VCaP (cell line): ENCODE results near the gene TMEM167B.

Experiments used
- H3K27ac ChIP-seq: fragments of 450-650 bp; 2 replicates; pipeline ENCODE4 v1.5.1; 2017
- TF ChIP-seq, protein P1 (sequence below): fragments of 450-650 bp; conservative IDR thresholded peaks from 2 replicates; pipeline ENCODE4 v1.5.1; 2017; ENCODE audit warnings: mild to moderate bottlenecking, moderate library complexity

TMEM167B gene

DNA sequence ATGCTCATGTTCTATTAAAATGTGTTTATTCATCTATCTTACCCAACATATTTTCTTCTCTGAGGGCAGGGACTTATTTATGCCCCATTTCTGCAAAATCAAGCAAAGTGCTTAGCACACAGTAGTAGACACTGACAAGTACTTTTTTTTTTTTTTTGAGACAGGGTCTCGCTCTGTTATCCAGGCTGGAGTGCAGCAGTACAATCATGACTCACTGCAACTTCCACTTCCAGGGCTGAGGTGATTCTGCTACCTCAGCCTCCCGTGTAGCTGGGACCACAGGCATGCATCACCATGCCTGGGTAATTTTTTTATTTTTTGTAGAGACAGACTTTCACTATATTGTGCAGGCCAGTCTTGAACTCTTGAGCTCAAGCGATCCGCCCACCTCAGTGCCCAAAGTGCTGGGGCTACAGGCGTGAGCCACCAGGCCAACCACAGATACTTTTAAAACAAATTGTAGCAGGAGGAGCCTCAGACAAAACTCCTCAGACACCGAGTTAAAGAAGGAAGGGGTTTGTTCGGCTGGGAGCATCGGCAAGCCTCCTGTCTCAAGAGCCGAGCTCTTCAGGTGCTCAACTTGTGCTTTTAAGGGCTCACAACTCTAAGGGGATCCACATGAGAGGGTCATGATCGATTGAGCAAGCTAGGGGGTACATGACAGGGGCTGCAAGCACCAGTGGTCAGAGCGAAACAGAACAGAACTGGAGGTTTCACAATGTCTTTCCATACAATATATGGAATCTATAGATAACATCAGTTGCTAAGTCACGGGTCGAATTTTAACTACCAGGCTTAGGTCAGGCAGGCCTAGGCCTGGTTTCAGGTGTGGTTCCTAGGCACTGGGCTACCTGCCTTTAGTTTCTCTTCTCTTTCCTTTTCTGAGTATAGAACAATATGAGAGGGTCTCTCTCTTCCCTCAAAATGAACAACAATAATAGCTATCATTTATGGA, 5.7 kb upstream of the TMEM167B start:
- H3K27ac ChIP-seq: no peak overlapping the region
- TF ChIP-seq, protein P1, sequence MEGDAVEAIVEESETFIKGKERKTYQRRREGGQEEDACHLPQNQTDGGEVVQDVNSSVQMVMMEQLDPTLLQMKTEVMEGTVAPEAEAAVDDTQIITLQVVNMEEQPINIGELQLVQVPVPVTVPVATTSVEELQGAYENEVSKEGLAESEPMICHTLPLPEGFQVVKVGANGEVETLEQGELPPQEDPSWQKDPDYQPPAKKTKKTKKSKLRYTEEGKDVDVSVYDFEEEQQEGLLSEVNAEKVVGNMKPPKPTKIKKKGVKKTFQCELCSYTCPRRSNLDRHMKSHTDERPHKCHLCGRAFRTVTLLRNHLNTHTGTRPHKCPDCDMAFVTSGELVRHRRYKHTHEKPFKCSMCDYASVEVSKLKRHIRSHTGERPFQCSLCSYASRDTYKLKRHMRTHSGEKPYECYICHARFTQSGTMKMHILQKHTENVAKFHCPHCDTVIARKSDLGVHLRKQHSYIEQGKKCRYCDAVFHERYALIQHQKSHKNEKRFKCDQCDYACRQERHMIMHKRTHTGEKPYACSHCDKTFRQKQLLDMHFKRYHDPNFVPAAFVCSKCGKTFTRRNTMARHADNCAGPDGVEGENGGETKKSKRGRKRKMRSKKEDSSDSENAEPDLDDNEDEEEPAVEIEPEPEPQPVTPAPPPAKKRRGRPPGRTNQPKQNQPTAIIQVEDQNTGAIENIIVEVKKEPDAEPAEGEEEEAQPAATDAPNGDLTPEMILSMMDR: no peak

DNA sequence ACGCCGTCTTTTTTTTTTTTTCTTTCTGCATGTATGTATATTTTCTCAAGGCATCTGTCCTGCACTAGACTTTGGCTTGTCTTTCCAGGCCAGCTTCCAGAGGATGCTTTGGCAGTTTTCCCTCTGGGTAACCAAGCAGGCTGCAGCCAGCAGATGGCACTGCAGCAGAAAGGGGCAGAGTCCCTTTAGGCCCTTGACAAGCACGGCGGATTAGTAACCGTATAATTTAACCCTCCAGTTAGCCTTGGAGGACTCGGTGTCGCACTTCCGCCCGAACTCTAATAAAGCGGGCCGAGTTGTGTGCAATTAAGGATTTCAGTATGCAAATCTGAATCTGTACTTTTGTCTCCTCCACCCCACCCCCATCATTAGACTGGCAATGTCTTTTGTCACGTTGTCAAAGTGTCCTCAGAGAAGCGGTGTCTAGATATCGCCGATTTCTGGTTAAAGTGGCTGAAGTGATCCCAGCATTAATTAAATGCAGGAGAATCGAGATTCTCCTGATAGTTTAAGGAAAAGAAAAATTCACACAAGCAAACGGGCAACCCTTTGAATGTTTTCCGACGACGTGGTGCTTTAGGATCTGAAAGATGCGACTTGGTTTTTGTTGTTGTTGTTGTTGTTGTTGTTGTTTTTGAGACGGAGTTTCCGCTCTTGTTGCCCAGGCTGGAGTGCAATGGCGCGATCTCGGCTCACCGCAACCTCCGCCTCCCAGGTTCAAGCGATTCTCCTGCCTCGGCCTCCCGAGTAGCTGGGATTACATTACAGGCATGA, 1.1 kb upstream of the TMEM167B start:
- TF ChIP-seq, protein P1: peak; percentile 72

DNA sequence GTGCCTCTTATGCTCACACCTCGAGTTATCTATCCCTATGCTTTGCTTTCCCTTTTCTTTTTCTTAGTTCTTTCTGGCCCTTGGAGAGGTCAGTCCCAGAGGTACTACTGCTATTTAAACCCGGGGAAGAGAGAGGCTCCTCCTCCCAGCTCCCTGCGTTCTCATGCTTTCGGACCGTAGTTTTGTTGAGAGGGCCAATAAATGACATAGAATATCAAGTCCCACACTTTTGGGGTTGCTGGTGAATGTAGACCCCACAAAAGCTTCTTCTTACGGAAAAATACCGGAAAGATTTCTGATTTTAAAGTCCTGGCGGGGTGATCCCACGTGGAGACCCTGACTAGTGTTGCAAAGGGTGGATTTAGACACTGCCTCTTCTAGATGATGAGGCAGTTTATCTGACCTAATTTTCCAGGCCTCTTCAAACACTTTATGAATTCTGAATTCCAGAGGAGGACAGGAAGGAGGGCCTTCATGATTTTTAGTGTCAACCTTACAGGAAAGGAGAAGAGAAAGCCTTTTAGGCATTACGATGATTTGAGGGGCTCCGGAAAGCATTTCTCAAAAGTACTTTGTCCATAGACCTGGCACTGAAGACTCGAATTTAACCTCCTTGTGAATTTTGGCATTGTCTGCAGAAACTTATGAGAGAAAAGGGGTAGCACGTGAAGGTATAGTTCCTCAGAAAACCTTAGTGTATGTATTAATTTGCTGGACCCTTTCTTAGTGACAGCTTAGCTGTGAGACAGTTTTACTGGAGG, 694 bp downstream of the TMEM167B start:
- H3K27ac ChIP-seq: peak overlapping the region; percentile 85
- TF ChIP-seq, protein P1: no peak

More for the DNA sequence above, 1.1 kb upstream of the TMEM167B start:
- H3K27ac ChIP-seq: peak overlapping the region; percentile 85

DNA sequence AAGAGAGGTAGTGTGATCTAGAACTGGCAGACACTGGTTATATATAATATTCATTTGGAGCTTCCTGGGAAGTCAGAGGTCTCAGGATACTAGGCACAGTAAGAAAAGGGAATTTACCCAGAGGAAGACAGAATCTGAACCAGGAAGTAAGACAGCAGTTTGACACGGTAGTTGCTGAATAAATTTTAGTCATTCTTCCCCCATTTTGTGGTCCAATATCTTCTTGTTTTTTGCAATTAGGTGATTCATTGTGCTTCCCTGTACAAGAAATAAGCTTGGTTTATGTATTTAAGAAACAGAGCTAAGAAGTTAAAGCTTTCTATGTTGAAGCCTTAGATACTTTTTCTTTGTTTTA, 1.3 kb downstream of the TMEM167B start:
- TF ChIP-seq, protein P1: no peak
- peak overlapping the region; percentile 85 for H3K27ac ChIP-seq

DNA sequence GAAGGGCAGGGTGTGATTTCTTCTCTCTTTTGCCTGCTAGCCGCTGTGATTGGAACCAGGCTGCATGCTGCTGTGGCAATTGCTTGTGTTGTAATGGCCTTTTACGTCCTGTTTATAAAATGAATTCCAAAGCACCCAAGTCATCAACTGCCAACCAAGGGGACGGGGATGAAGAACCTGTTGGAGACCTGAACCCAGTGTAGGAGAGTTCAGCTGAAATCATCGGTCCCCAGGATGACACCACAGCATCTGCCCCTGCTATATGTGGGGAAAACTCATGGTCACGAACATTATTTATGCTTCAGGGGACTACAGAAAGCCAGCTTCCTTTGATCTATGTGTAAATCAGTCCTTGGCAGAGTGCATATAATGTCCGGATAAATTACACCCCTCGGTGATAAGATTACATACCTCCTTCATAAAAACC, 3.8 kb downstream of the TMEM167B start:
- H3K27ac ChIP-seq: no peak overlapping the region
- TF ChIP-seq, protein P1: no peak

DNA sequence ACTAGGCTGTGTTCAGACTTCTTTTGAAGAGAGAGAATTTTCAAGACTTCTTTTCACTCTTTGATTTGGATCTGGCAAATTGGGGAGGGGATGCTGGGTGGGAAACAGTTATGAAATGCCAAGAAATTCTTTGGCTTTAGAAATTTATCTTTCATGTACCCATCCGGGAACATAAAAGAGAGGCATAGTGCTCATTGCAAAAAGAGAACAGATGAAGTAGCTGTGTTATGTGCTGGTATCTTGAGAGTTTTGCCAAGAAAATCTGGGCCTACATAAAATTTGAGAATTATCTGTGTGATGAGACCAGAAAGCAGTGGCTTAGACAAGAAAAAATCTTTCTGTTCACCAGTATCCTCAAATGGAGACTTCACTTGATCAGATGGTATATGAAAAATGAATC, 4.3 kb downstream of the TMEM167B start:
- H3K27ac ChIP-seq: no peak overlapping the region
- TF ChIP-seq, protein P1: no peak
